Measurements from ENCODE around the gene HSBP1L1.
A peak's percentile ranks its signal among the peaks of the same experiment; 100 is the strongest.

- peak; percentile 35 to 88 (median 59) for TF ChIP-seq CTCF (IDR thresholded peaks at IDR 0.05)
- TF ChIP-seq POLR2AphosphoS5 (IDR thresholded peaks at IDR 0.05) = peak; percentile 48 to 53
- TF ChIP-seq POLR2A (IDR thresholded peaks at IDR 0.05) = peak in 2 of 4 donors; percentile 66 to 80
These were observed at the start of gene HSBP1L1 for GRCh38 chr18:79964330-79965118.

Data from upper lobe of left lung (tissue), 4 donors.